ENCODE measurements around the gene PDCD2L. TPM values are rescaled to one million over a fixed set of nuclear protein-coding genes. Genes with fewer than 3 reads are reported as not detected.
A peak's percentile ranks its signal among the peaks of the same experiment; 100 is the strongest.

The PDCD2L gene
- polyA plus RNA-seq, 1 donor from 2014 or later = 47.5 TPM

DNA sequence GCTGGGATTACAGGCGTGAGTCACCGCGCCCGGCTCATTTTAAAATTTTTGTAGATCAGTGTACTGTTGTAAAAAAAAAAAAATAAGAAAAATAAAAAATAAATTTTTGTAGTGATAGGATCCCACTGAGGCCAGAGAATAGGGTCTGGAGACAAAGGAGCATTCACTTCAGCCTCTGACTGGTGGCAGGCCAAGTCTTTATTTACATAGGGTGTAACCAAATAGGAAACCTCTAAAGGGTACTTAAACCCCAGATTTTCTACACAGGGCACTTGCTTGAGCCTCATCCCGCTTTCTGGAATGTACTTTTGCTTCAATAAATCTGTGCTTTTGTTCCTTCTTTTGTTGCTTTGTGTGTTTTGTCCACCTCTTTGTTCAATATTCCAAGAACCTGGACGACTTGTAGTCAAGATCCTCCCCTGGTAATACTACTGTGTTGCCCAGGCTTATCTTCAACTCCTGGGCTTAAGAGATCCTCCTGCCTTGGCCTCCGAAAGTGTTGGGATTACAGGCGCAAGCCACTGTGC, 2.1 kb upstream of the PDCD2L start:
- H3K36me3 ChIP-seq (ENCODE audit: insufficient read depth, low read length) = no peaks in the 10 kb centered on the region
- TF ChIP-seq, protein P1, sequence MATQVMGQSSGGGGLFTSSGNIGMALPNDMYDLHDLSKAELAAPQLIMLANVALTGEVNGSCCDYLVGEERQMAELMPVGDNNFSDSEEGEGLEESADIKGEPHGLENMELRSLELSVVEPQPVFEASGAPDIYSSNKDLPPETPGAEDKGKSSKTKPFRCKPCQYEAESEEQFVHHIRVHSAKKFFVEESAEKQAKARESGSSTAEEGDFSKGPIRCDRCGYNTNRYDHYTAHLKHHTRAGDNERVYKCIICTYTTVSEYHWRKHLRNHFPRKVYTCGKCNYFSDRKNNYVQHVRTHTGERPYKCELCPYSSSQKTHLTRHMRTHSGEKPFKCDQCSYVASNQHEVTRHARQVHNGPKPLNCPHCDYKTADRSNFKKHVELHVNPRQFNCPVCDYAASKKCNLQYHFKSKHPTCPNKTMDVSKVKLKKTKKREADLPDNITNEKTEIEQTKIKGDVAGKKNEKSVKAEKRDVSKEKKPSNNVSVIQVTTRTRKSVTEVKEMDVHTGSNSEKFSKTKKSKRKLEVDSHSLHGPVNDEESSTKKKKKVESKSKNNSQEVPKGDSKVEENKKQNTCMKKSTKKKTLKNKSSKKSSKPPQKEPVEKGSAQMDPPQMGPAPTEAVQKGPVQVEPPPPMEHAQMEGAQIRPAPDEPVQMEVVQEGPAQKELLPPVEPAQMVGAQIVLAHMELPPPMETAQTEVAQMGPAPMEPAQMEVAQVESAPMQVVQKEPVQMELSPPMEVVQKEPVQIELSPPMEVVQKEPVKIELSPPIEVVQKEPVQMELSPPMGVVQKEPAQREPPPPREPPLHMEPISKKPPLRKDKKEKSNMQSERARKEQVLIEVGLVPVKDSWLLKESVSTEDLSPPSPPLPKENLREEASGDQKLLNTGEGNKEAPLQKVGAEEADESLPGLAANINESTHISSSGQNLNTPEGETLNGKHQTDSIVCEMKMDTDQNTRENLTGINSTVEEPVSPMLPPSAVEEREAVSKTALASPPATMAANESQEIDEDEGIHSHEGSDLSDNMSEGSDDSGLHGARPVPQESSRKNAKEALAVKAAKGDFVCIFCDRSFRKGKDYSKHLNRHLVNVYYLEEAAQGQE (IDR thresholded peaks at IDR 0.05; ENCODE audit: borderline replicate concordance) = no peak
- no peak for TF ChIP-seq MXI1 (conservative IDR thresholded peaks at IDR 0.05; ENCODE audit: poor library complexity, severe bottlenecking)
- no peak for TF ChIP-seq SMC3 (conservative IDR thresholded peaks at IDR 0.05; ENCODE audit: poor library complexity)
- TF ChIP-seq EZH2 (IDR thresholded peaks at IDR 0.05; ENCODE audit: borderline replicate concordance, insufficient read depth, low read length, poor library complexity, severe bottlenecking) = no peak
- no peak for TF ChIP-seq RAD21 (conservative IDR thresholded peaks at IDR 0.05)
- no peak for TF ChIP-seq TAF1 (IDR thresholded peaks at IDR 0.05; ENCODE audit: low read depth)
- no peaks in the 10 kb centered on the region for H3K9me3 ChIP-seq (ENCODE audit: low read length)
- no peaks in the 10 kb centered on the region for H3K27me3 ChIP-seq (ENCODE audit: insufficient read depth, low read depth, low read length)
- peaks cover 9% of the 10 kb centered on the region for H3K79me2 ChIP-seq (replicated peaks; ENCODE audit: insufficient read depth, low read length)
- H3K27ac ChIP-seq (ENCODE audit: low read length) = no peak overlapping the region
- H3K4me3 ChIP-seq (ENCODE audit: low read length) = no peak overlapping the region
- H4K20me1 ChIP-seq (ENCODE audit: insufficient read depth) = no peaks in the 10 kb centered on the region
- no peak overlapping the region for H2AFZ ChIP-seq (ENCODE audit: low read depth, low read length)
- H3K9me2 ChIP-seq (ENCODE audit: insufficient read depth, low read length) = no peaks in the 10 kb centered on the region
- H3F3A ChIP-seq (ENCODE audit: insufficient read depth, low read length, poor library complexity, severe bottlenecking) = no peaks in the 10 kb centered on the region
- no peak overlapping the region for H3K4me2 ChIP-seq (ENCODE audit: low read length)
- H3K9ac ChIP-seq (ENCODE audit: low read length) = no peak overlapping the region

DNA sequence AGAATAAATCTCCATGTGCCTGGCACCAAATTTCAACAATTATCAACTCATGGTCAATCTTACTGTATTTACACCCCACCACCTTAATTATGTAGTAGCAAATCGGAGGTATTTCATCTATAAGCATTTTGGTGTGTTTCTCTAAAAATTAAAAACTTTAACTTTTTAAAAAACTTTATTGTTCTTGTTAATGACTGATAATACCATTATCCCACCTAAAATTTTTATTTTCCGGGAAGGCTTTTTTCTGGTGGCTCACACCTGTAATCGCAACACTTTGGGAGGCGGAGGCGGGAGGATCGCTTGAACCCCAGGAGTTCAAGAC, 453 bp upstream of the PDCD2L start:
- Histone ChIP-seq H3K4me3 (ENCODE audit: low read length) (peak overlapping the region; percentile 100), H3K27me3 (ENCODE audit: insufficient read depth, low read depth, low read length) (no peaks in the 10 kb centered on the region), H3K9me3 (ENCODE audit: low read length) (no peaks in the 10 kb centered on the region), H3K36me3 (ENCODE audit: insufficient read depth, low read length) (no peaks in the 10 kb centered on the region), H3K27ac (ENCODE audit: low read length) (peak overlapping the region; percentile 78), H3K9me2 (ENCODE audit: insufficient read depth, low read length) (no peaks in the 10 kb centered on the region), H4K20me1 (ENCODE audit: insufficient read depth) (no peaks in the 10 kb centered on the region), H3K4me2 (ENCODE audit: low read length) (peak overlapping the region; percentile 32), H2AFZ (ENCODE audit: low read depth, low read length) (peak overlapping the region; percentile 91), H3K79me2 (replicated peaks; ENCODE audit: insufficient read depth, low read length) (peaks cover 9% of the 10 kb centered on the region), H3K9ac (ENCODE audit: low read length) (peak overlapping the region; percentile 88), H3F3A (ENCODE audit: insufficient read depth, low read length, poor library complexity, severe bottlenecking) (no peaks in the 10 kb centered on the region)
- TF ChIP-seq EZH2 (IDR thresholded peaks at IDR 0.05; ENCODE audit: borderline replicate concordance, insufficient read depth, low read length, poor library complexity, severe bottlenecking) (no peak), MXI1 (conservative IDR thresholded peaks at IDR 0.05; ENCODE audit: poor library complexity, severe bottlenecking) (no peak), RAD21 (conservative IDR thresholded peaks at IDR 0.05) (no peak), EP300 (conservative IDR thresholded peaks at IDR 0.05; ENCODE audit: poor library complexity, severe bottlenecking) (no peak), TAF1 (IDR thresholded peaks at IDR 0.05; ENCODE audit: low read depth) (no peak), SMC3 (conservative IDR thresholded peaks at IDR 0.05; ENCODE audit: poor library complexity) (no peak), POLR2AphosphoS5 (IDR thresholded peaks at IDR 0.05) (no peak)
- TF ChIP-seq, protein P1 (IDR thresholded peaks at IDR 0.05; ENCODE audit: borderline replicate concordance) = no peak
- TF ChIP-seq, protein P2, sequence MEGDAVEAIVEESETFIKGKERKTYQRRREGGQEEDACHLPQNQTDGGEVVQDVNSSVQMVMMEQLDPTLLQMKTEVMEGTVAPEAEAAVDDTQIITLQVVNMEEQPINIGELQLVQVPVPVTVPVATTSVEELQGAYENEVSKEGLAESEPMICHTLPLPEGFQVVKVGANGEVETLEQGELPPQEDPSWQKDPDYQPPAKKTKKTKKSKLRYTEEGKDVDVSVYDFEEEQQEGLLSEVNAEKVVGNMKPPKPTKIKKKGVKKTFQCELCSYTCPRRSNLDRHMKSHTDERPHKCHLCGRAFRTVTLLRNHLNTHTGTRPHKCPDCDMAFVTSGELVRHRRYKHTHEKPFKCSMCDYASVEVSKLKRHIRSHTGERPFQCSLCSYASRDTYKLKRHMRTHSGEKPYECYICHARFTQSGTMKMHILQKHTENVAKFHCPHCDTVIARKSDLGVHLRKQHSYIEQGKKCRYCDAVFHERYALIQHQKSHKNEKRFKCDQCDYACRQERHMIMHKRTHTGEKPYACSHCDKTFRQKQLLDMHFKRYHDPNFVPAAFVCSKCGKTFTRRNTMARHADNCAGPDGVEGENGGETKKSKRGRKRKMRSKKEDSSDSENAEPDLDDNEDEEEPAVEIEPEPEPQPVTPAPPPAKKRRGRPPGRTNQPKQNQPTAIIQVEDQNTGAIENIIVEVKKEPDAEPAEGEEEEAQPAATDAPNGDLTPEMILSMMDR (IDR thresholded peaks at IDR 0.05; ENCODE audit: poor library complexity, severe bottlenecking) = no peak
